Astrocyte (in vitro differentiated cells and primary cell): ENCODE measurements around the gene ADD1.

Experiments
- EZH2 ChIP-seq: IDR thresholded peaks from 2 replicates; pipeline ENCODE4 v1.6.1; 2012; ENCODE audit warnings: mild to moderate bottlenecking, low read length, inconsistent platforms; ENCODE audit not compliant: insufficient read depth
- TF ChIP-seq, protein P1 (sequence below): IDR thresholded peaks from 2 replicates; pipeline ENCODE4 v1.5.1; 2011; ENCODE audit warnings: low read depth, mild to moderate bottlenecking, inconsistent platforms, low read length, moderate library complexity; ENCODE audit not compliant: insufficient read depth

DNA sequence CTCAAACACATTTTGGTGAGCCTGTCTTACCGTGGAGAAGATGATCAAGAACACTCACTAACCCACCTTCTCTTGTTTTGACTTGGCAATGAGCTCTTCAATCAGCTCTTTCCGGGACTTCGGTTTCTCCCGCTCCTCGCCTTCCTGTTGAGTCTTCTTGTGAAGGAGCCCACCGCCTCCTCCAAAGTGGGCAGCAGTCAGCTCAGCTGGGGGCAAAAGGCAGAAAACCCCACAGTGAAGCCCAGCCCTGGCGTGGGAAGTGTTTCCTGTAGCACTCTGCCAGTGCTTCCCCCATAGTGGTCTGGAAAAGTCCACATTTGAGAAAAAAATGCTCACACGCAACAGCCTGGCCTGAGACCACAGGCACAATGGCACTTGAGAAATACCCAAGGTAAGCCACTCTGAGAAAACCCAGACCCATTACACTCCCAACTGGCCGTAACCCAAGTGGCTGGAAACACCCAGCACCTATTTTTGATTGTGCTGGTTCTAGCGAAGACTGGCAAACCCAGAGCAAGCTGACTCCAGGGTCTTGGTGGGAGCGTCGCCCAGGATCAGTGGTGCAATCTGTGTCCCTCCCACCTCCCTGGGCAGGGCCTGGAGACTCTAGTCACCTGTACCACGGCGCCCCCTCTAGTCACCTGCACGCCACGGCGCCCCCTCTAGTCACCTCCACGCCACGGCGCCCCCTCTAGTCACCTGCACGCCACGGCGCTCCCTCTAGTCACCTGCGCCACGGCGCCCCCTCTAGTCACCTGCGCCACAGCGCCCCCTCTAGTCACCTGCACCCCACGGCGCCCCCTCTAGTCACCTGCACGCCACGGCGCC lies 110.9 kb downstream of the ADD1 start:
- TF ChIP-seq, protein P1, sequence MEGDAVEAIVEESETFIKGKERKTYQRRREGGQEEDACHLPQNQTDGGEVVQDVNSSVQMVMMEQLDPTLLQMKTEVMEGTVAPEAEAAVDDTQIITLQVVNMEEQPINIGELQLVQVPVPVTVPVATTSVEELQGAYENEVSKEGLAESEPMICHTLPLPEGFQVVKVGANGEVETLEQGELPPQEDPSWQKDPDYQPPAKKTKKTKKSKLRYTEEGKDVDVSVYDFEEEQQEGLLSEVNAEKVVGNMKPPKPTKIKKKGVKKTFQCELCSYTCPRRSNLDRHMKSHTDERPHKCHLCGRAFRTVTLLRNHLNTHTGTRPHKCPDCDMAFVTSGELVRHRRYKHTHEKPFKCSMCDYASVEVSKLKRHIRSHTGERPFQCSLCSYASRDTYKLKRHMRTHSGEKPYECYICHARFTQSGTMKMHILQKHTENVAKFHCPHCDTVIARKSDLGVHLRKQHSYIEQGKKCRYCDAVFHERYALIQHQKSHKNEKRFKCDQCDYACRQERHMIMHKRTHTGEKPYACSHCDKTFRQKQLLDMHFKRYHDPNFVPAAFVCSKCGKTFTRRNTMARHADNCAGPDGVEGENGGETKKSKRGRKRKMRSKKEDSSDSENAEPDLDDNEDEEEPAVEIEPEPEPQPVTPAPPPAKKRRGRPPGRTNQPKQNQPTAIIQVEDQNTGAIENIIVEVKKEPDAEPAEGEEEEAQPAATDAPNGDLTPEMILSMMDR, result no peak
- TF ChIP-seq EZH2, result no peak
